GM12878 (cell line): ENCODE data around the gene TUBA4B. TPM values are rescaled to one million over a fixed set of nuclear protein-coding genes. Genes with fewer than 3 reads are reported as not detected.

Experiments
- DPF2 ChIP-seq: fragments of 450-650 bp; IDR thresholded peaks from 2 replicates; pipeline ENCODE4 v1.6.1; 2017; ENCODE audit warnings: mild to moderate bottlenecking
- E2F4 ChIP-seq: IDR thresholded peaks from 2 replicates; pipeline ENCODE4 v1.6.1; 2012; ENCODE audit warnings: low read depth, low read length, improper control_type of control experiment
- ESRRA ChIP-seq: IDR thresholded peaks from 2 replicates; pipeline ENCODE4 v1.6.1; 2012; ENCODE audit warnings: mild to moderate bottlenecking, low read length, improper control_type of control experiment
- FOS ChIP-seq: IDR thresholded peaks from 3 replicates; pipeline ENCODE4 v1.6.1; 2011; ENCODE audit warnings: borderline replicate concordance; ENCODE audit not compliant: insufficient read length; ENCODE audit errors: extremely low read depth
- MTA3 ChIP-seq: IDR thresholded peaks from 2 replicates; pipeline ENCODE4 v1.6.1; 2012; ENCODE audit warnings: low read length, inconsistent platforms, borderline replicate concordance
- NFIC ChIP-seq: IDR thresholded peaks from 2 replicates; pipeline ENCODE4 v1.6.1; 2012; ENCODE audit warnings: low read depth, mild to moderate bottlenecking, inconsistent platforms, low read length, moderate library complexity
- NFYB ChIP-seq: IDR thresholded peaks from 2 replicates; pipeline ENCODE4 v1.6.1; 2011; ENCODE audit warnings: low read depth, mild to moderate bottlenecking, low read length, improper control_type of control experiment, moderate library complexity; ENCODE audit not compliant: insufficient read depth
- NR2C1 ChIP-seq: fragments of 450-650 bp; IDR thresholded peaks from 2 replicates; pipeline ENCODE4 v1.6.1; 2017; ENCODE audit warnings: antibody characterized with exemption, mild to moderate bottlenecking, moderate library complexity
- RBBP5 ChIP-seq: fragments of 200-600 bp; sonication (generic); conservative IDR thresholded peaks from 2 replicates; pipeline ENCODE4 v1.6.1; 2016
- RELA ChIP-seq: fragments of 450-650 bp; IDR thresholded peaks from 2 replicates; pipeline ENCODE4 v1.8.0; 2014; ENCODE audit warnings: borderline replicate concordance; ENCODE audit not compliant: partially characterized antibody
- SREBF1 ChIP-seq: IDR thresholded peaks from 2 replicates; pipeline ENCODE4 v1.6.1; 2012; ENCODE audit warnings: mild to moderate bottlenecking, low read length
- TCF12 ChIP-seq: IDR thresholded peaks from 2 replicates; pipeline ENCODE4 v1.6.1; 2011; ENCODE audit warnings: low read depth, mild to moderate bottlenecking, low read length
- TCF3 ChIP-seq: IDR thresholded peaks from 2 replicates; pipeline ENCODE4 v1.6.1; 2012; ENCODE audit warnings: low read depth, mild to moderate bottlenecking, low read length, borderline replicate concordance; ENCODE audit not compliant: insufficient read depth
- YBX1 ChIP-seq: fragments of 450-650 bp; IDR thresholded peaks from 2 replicates; pipeline ENCODE4 v1.6.1; 2016; ENCODE audit warnings: antibody characterized with exemption
- YY1 ChIP-seq: IDR thresholded peaks from 2 replicates; pipeline ENCODE4 v1.6.1; 2011; ENCODE audit warnings: low read depth, mild to moderate bottlenecking, low read length
- ZBTB11 ChIP-seq: fragments of 450-650 bp; formaldehyde crosslinking; IDR thresholded peaks from 2 replicates; pipeline ENCODE4 v1.5.0; 2022; ENCODE audit warnings: mild to moderate bottlenecking, missing genetic modification characterization
- ZZZ3 ChIP-seq: IDR thresholded peaks from 2 replicates; pipeline ENCODE4 v1.6.1; 2011; ENCODE audit warnings: low read depth; ENCODE audit not compliant: control insufficient read depth, insufficient read length
- polyA plus RNA-seq, 11 experiments: library from polyadenylated mRNA; depleted of rRNA in 4 of 11; unstranded in 6 of 11; stranded (reverse) in 5 of 11; fragments of >200 nt; fragmentation: Nextera tagmentation in 4 of 11; fragmentation: Illumina TruSeq in 1 of 11; extraction: Ambion mirVana in 4 of 11; extraction: Trizol in 1 of 11; gene quantifications; 1 replicate in 1 of 11; 2 replicates in 10 of 11; pipeline versions ENCODE4 v1.2.1 to v1.2.3, GENCODE V29; 2011 to 2016; ENCODE audit warnings: inconsistent platforms in 2 of 11, missing spikeins in 2 of 11, low read depth in 1 of 11
- total RNA-seq, 4 experiments: library from RNA; depleted of rRNA in 3 of 4; stranded (reverse); fragments of >200 nt in 3 of 4; fragmentation: Illumina TruSeq in 1 of 4; extraction: Trizol in 1 of 4; gene quantifications; 2 replicates each; pipeline versions ENCODE4 v1.2.1 to v1.2.3, GENCODE V29; 2013 to 2021
- TF ChIP-seq, protein P1 (sequence below): IDR thresholded peaks from 2 replicates; pipeline ENCODE4 v1.6.1; 2011; ENCODE audit warnings: borderline replicate concordance, low read depth, mild to moderate bottlenecking, moderate library complexity, mixed read lengths, low read length; ENCODE audit not compliant: insufficient read depth; ENCODE audit errors: extremely low read length
- TF ChIP-seq, protein P2 (sequence below): IDR thresholded peaks from 2 replicates; pipeline ENCODE4 v1.6.1; 2011; ENCODE audit warnings: borderline replicate concordance, low read depth, mild to moderate bottlenecking, moderate library complexity, low read length; ENCODE audit not compliant: insufficient read depth, poor library complexity, severe bottlenecking

TUBA4B gene
- total and polyA plus RNA-seq, 10 of the 15 experiments (the other 5 are each of a cell fraction or from before 2014, with no cell fraction given) = 0.07 TPM; not detected in 9

DNA sequence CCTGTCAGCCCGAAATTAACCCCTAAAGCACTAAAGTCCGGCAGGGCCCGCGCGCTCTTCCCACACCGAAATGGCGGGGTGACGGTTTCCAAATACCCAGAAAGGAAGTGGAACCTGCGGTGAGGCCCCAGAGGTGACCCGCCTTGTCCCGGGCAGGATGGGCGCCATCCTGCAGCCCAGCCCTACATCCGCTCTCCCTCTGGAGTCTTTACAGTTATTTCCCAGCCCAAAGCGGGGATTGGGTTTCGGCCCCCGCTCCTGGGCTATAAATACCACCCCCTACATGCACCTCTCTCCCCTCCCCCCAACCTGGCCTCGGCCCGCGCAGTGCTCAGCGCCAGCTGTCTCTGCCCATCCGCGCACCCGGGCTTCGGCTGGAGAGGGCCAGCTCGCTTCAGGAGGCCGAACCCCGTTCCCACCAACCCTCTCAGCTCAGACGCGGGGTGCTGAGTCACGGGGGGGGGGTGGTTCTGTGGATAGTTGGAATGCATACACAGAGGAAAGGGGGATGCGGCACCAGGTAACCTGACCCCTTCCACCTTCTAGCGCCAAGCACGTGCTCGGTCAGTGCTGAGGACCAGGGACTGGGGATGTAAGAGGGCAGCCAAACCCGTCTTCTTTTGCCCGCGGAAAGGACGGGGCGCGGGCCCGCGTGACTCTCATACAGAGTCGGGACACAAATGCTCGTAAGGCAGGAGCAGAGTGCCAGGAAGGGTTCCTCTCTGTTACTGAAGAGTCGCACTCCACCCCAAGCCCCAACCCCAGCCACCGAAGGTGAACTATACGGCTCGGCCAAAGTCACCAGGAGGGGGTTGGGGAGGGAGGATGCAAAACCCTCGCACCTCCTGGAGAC, at the start of gene TUBA4B (continued):
- TF ChIP-seq, protein P1, sequence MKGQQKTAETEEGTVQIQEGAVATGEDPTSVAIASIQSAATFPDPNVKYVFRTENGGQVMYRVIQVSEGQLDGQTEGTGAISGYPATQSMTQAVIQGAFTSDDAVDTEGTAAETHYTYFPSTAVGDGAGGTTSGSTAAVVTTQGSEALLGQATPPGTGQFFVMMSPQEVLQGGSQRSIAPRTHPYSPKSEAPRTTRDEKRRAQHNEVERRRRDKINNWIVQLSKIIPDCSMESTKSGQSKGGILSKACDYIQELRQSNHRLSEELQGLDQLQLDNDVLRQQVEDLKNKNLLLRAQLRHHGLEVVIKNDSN = no peak
- TF ChIP-seq DPF2 = peak; percentile 55; the same call in 1 of the 2 replicates
- TF ChIP-seq, protein P2, sequence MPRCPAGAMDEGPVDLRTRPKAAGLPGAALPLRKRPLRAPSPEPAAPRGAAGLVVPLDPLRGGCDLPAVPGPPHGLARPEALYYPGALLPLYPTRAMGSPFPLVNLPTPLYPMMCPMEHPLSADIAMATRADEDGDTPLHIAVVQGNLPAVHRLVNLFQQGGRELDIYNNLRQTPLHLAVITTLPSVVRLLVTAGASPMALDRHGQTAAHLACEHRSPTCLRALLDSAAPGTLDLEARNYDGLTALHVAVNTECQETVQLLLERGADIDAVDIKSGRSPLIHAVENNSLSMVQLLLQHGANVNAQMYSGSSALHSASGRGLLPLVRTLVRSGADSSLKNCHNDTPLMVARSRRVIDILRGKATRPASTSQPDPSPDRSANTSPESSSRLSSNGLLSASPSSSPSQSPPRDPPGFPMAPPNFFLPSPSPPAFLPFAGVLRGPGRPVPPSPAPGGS = no peak
- peak; percentile 82 for TF ChIP-seq YY1
- TF ChIP-seq NFIC = no peak
- no peak for TF ChIP-seq RBBP5
- TF ChIP-seq NFYB = no peak
- no peak for TF ChIP-seq YBX1
- no peak for TF ChIP-seq TCF3
- TF ChIP-seq TCF12 = no peak
- TF ChIP-seq ESRRA = no peak
- TF ChIP-seq ZZZ3 = no peak
- no peak for TF ChIP-seq FOS
- no peak for TF ChIP-seq SREBF1
- no peak for TF ChIP-seq ZBTB11 (CRISPR knock-in tag)
- TF ChIP-seq RELA = no peak
- TF ChIP-seq E2F4 = no peak
- TF ChIP-seq NR2C1 = no peak
- TF ChIP-seq MTA3 = peak; percentile 53; the same call in 1 of the 2 replicates
